NCI-H1436 treated with DMSO at 0.1 percent for 48 hours (cell line): Measurements from ENCODE around the gene BMF.

Experiments
- DNase-seq: peaks from one replicate; lab custom pipeline; 2025; lab: John Stamatoyannopoulos, UW

BMF gene

GRCh38 chr15:40103864-40104271 lies 4.8 kb downstream of the BMF start:
- no peak for DNase-seq

- DNase-seq, result no peak
Observed at GRCh38 chr15:40102897-40103858, 5.5 kb downstream of the BMF start.

GRCh38 chr15:40100947-40101905 lies 7.5 kb downstream of the BMF start:
- no peak for DNase-seq

DNA sequence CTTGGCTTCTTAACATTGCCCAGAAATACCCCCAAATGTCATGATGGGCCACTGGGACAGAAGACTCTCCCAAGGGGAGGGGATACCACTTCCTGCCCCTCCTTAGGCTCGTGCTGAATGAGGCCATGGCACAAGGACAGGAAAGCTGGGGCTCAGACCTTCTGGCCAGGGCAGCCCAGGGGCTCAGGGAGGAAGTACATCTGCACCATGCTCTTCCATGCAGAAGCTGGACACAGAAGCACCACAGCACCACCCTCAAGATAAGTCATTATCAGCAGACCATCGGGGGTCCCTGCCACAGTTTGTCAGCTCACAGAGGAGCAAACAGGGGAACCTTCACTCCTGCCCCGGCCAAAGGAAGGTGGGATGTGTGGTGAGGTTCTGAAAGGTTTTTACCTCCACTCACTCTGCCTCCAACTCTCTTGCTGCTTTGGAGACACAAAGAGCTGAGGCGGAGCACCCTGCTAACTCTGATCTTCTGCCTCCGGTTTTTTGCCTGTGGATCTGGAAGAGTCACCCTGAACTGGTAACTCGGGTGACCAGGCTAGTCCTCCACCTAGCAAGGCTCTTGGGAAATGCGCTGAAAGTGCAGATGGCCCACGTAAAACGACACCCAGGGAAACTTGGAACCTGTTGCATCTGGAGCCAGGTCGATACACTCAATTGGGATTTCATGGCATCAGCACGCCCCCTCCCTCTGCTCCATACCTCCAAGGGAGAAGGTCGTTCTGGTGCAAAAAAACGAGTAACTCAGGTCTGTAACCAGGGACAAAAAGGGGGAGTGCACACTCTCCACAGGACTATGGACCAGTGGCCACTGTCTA lies 8.3 kb downstream of the BMF start:
- no peak for DNase-seq

DNA sequence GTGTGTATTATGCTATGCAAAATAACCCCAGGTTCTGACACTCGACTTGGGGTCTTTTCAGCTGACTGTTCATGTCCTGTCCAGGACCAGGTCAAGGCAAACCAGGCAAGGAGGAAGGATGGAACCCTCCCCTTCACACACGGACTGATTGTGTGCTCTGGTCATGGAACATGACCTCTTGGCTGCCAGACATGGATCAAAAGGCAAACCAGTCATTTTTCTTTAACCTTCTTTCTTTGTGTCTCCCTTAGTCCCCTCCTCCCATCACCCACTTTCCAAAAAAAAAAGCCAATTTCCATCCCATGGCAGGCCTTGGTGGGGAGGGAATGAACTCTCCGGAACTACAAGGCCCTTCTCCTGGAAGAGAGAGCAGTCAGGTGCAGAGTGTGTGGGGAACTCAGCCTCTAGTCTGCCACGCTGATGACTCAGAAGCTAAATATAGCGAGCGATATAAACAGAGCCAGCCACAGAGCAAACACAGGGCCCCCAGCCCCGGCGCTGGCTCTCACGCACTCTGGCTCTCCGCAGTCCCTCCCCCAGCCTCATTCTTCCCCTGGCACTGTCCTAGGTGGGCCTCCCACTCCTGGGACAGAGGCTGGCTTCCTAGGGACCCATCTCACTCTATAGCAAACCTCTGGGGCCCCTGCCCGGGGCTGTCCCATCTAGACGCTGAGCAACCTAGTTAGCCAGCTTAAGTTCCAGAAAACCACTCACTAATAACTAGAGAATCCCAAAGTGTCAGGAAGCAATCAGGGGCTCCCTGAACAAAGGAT lies 10.0 kb downstream of the BMF start:
- peak; percentile 57 for DNase-seq

DNA sequence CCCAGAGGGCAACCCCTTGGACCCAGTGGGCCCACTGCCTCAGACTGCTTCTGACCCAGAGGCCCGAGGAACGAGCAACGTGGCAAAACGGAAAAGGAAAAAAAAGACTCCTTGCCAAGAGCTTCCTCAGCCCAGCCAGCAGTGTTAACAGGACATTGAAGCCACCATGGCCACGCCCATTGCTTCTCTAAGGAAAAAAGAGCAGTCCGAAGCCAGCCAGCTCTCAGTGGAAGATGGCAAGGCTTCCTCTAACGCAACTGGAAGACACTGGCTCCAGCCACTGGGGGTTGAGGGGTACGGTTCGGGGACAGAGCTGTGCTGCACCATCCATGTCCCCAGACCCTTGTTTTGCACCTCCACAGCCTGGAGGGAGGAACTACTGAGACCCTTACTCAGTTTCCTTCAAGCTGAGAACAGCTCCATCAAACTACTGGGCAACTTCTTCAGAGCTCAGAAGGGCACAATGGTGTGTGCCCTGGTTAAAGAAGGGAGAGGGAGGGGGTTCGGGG lies 10.7 kb downstream of the BMF start:
- DNase-seq, result no peak

GRCh38 chr15:40097096-40097967 lies 11.3 kb downstream of the BMF start:
- no peak for DNase-seq

DNA sequence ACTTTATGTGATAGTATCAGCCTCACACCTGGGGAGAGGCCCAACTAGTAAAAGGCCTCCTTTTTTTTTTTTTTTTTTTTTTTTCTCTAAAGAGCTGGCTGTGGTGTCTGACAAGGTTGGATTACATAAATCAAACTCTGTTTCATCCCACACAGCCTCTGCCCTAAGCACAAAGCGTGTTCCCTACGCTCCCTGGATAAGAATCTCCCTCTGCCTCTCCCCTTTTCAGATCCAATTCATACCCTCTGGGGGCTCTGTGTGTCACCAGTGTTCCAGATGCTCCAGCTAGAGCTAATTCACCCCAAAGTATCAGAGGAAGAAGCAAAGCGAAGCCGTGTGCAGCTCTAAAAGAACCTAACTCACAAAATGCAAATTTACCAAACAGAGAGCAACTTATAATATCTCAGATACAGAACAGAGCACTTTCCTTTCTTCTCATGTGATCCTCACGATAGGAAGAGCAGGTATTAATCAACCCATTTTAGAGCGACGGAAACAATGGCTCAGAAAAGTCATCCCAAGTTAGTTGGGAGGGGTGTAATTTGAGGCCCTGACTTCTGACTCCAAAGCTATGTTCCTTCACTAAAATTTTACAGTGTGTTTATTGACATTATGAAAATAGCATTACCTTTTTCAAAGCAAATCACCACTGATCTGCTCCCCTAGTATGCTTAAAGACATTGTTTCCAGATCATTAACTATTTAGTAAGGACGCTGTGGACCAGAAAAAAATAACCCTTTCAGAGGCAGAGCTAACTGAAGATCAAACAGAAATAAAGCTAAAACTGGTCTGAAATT lies 12.4 kb downstream of the BMF start:
- no peak for DNase-seq

DNA sequence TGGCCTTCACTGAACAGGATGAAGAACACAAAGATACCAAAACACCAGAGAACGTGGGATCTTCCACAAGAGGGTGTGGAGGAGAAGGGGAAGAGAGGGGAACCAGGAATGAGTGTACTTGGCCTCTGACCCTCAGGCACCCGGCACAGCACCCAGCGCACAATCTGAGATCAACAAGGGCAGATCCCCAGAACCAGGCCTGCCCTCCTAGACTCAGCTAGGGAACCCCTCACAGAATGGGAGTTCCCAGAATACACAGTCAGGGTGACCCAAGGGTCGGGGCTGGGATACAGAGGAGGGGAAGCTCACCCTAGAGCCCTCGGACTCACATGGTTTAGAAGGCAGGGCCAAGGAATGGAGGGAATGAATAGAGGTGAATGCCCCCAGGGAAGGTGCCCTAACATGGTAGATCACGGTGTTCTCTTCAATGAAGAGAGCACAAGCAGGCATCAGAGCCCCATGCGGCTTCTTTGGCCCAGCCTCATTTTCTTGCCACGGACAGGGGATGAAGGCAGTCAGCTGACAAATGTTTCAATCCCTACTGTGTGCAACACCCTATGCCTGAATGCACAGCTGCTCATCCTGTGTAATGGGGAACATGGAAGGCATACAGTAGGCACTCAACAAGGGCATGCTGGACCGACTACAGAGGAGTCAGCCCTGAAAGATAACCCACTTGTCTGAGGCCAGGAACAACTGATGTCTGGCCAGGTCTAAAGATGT lies 13.1 kb downstream of the BMF start:
- no peak for DNase-seq

GRCh38 chr15:40094156-40094555 lies 14.5 kb downstream of the BMF start:
- no peak for DNase-seq

- DNase-seq, result no peak
Observed at GRCh38 chr15:40092979-40093869, 15.5 kb downstream of the BMF start.

DNA sequence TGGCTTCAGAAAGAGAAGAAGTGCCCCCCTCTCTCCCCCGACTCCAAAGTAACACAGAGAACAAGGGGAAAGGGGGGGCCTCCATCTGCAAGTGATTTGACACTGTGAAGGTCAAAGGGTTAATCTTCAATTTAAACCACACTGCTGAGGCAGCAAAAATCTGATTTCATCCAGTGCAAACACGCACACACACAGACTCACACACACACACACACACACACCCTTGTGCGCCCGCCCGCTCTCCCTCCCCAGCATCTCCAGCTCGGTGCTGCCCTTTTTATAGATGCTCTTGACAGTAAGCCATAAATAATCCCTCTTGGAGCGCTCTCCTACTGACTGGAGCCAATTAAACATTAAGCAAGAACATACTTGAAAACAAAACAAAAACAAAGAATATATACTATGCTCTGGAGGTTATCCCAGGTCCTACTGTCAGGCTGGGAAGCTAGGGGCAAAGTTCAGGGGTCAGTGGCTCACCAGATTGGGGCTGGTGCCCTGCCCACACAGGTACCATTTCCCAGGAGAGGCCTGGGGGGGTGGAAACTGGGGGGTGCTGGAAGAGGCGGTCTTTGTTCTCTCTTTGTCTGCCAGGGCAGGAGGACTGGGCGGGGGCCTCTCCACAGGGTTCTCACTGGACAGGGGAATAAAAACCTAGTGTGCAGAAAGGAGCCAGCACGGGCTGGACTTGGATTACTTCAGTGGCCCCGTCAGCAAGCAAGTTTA lies 16.3 kb downstream of the BMF start:
- peak; percentile 73 for DNase-seq

DNA sequence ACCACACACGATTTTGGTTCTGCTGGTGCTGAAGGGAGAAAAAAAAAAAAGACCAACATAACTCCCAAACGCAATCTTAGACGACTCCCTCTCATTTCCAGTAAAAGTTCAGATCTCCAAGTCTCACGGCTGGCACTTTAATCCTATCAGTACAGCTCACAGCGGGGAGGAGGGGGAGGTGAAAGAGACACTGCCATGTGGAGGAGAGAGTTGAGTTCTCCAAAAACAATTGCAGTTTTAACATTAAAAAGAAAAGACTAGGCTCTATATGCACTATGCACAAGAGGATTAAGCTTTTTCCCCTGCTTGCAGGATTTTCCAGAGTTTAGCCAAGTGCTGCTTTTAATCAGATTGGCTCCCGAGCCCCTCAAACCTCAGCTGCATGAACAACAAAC lies 16.8 kb downstream of the BMF start:
- DNase-seq, result no peak

DNA sequence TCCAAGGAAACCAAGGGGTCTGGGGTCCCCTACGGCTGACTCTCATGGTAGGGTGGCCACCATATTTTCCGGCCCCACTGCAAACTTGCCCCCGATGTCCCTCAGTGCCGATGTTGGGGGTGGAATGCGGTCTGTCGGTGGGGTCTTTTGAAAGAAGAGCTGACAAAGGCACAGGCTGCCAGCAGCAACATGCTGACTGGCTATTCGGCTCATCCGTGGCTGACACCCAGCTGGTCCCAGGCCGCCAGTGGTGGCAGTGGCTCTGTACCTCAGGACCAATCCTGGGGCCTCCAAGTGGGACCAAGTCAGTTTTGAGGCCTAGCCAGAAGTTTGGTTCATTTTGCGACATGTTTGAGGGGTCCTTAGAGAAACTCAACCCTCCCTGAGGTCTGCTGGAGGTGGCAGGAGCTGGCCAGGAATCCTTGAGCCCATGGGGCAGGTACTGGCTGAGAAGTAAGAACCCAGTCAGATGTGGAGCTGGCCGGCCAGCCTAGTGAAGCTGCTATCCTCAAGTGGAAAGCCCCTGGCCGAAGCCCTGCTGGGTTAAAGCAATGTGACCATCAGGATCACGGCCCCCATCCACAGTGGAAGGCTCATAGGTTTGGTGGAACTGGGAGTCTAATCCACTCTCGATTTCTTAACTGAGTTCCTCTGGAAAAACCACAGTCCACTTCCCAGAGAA lies 17.8 kb downstream of the BMF start:
- DNase-seq, result no peak

DNA sequence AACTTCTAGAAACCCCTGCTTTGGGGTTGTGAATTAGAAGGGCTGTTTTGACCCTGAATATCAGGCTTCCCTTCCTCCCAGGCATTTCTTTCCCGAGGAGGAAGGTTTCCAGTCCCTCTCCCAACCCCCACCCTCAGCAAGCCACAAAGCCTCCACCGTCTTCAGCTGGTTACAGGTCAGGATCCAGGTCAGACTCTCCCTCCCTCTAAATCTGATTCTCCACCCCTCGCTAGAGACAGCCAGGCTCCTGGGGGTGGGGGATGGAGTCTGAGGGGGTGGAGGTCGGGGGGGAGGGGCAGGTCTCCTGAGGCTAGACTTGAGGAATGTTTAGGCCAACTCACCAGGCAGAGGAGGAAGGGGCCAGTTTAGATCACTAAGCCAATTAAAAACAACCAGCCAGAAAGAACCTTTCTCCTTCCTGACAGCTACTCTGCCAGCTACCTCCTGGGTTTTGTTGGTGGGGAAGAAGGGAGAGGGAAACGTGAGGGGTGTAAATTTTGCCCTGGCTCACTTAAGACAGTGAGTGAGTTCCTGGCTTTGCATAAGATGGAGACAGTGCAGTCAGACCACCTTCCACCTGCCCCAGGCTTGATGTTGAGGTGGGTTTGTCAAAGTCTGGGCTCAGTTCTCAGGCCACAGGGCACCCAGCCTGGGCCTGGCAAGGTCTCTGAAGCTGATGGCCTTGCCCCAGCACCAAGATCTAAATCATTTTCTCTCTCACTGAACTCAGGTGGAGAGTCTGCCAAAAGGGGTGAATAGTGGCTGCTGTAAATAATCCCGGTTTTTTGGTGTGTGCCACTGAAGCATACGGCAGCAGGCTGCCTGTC lies 19.5 kb downstream of the BMF start:
- DNase-seq, result no peak
